GM19043 (cell line): Measurements from ENCODE around the gene NRSN1.

ENCODE experiments used
- ATAC-seq: cut with Tn5 transposase; IDR thresholded peaks from one replicate; pipeline ENCODE4 v1.9.1; 2021; ENCODE audit warnings: low read depth; ENCODE audit not compliant: unreplicated experiment

The NRSN1 gene, protein sequence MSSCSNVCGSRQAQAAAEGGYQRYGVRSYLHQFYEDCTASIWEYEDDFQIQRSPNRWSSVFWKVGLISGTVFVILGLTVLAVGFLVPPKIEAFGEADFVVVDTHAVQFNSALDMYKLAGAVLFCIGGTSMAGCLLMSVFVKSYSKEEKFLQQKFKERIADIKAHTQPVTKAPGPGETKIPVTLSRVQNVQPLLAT

DNA sequence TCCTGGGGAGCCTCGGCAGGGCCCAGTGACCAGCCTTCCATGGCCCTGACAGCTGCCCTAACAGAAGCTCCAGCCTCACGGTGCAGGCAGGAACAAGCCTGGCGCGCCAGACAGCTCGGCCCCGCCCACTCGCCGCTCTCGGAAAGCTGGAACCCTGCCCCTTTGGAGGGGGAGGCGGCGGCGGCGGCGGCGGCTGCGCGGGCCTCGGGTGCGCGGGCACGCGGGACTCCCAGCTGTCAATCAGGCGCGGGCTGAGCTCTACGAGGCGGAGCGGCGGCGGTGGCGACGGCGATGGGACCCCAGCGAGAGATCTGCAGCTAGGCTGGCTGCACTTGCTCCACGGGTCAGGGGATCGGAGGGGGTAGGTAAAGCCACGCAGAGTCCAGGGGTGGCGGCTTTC lies at the start of gene NRSN1:
Gene NRSN1 (plus strand): TSS at position 236 of the 400 bp plus-strand sequence. CDS start 8,113 bp downstream, outside the sequence.
- no peak for ATAC-seq

GRCh38 chr6:24078200-24078599 lies 47.8 kb upstream of the NRSN1 start:
- no peak for ATAC-seq

DNA sequence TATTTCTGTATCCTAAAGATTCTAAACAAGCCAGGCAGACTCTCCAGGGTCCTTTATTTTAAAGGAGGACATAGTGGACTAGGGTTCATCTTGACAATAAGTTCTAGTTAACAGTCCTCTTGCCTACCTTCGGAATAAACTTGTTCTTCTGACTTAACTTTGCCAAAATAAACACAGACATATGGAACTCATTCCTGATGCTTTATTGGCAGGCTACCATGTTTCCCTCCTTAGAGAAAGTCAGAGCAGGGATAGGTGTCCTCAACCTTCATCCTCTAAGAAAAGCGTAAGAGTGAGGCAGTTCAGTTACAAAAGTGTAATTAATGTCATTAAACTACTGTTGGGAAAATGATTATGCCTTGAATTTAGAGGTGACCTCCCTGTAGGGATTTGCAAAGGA lies 46.9 kb upstream of the NRSN1 start:
- ATAC-seq = no peak

DNA sequence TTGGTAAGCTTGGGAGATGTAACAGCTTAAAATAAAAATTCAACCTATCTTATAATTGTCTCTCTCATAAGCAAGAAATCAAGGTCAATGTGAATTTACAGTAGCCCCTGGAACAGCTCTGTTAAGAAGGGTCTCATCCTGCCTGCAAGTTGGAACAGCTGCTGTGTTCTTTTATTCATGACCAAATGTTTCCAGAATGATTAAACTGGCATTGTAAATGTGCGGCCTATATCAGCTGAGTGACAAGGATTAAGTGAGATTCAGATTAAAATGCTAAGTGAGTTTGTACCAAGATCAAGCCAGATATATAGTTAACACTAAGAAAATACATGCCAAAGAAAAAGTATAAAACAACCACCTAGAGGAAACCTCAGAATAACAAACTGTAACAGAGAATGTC lies 45.3 kb upstream of the NRSN1 start:
- ATAC-seq = no peak

- ATAC-seq = no peak
Measured at GRCh38 chr6:24089736-24090135, 36.3 kb upstream of the NRSN1 start.

DNA sequence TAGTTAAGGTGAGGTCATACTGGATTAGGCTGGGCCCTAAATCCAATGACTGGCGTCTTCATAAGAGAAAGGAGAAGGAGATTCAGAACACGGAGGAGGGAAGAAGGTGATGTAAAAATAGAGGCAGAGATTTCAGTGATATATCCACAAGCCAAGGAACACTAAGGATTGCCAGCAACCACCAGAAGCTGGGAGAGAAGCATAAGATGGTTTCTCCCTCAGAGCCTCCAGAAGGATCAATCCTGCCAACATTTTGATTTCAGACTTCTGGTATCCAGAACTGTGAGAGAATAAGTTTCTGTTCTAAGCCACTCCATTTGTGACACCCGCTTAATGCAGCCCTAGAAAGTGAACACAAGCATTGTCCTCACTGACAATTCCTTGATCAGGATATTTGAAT lies 33.6 kb upstream of the NRSN1 start:
- ATAC-seq = no peak

DNA sequence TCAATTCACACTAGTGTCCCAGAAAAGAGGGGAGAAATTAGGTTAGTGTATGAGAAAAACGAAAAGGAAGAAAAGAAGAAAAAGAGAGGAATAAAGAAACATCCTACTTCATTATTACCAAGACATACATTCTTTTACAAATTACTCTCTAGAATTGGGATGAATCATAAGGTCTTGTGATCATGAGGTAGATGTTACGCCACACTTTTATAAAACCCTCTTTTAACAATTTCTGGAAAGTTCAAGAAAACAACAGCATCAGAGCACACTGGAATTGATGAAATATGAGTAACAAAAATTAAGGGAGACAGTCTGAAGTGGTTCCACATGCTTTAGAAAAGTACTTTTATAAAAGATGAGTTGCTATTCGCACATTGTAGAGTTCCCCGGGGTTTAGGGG lies 32.6 kb upstream of the NRSN1 start:
- no peak for ATAC-seq

GRCh38 chr6:24099181-24099580 lies 26.8 kb upstream of the NRSN1 start:
- ATAC-seq = no peak

DNA sequence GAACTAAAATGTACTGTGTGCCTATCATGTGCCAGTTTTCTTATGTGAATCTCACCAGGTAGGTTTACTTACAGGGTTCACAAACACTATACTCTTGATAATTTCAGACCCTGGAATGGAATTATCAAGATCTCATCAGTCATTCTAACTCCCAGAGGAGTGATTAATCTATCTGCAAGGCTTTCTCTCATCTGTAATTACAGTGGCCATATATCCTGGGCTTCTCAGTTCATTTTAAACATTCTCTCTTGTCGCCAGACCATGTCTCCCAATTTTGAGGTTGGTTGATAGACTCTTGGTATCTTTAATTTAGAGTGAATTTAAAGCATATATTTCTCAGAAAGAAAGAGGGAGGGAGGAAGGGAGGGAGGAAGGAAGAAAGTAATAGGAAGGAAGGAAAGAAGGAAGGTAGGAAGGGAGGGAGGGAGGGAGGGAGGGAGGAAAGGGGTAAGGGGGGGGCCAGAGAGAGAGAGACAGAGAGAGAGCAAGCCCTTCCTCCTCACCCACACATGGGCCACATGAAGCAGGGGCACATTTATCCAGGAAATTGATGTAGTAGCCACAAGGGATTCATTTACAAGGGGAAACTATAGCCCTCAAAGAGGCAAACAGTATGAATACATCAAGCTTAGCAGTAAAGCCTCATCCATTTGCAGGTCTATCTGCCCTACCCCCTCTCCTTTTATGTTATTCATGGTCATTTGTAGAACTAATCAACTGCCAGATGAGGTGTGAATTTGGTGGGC lies 25.8 kb upstream of the NRSN1 start:
- no peak for ATAC-seq

GRCh38 chr6:24100770-24101155 lies 25.3 kb upstream of the NRSN1 start:
- no peak for ATAC-seq

DNA sequence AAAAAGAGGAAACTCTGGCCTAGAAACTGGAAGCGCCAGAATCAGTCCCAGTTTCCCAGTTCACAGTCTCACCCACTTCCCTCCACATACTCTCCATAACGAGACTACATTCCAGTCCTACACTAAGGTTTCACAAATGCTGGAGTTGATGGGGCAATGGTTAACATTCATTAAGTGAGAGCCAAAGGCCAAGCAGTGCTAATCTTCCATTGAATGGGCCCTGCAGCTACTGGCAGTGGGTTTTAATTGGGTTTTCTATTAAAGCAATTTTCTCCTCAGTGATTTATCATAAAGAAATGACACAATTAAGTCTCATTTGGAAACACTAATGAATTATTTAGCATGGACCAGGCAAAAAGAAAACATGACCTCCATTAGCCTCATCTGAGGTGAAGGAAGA lies 20.8 kb upstream of the NRSN1 start:
- no peak for ATAC-seq

- no peak for ATAC-seq
Measured at GRCh38 chr6:24106291-24106690, 19.7 kb upstream of the NRSN1 start.

DNA sequence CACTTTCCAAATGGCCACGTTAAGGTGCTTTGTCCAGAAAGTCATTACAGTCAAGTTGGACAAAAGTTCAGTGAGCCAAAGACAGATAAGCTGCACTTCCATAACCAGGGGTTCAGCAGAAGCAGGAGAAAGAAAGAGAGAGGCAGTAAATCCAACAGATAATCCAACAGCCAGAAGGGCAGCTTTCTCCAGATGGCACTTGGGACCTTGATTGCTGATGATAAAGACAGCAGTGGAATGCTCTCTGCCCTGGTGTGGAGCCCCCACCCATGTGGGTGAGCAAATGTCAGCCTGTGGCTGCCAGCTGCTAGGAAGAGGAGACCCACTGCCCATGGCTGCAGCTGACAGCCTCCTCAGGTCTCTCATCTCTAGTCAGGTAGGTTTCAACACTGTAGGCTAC lies 18.7 kb upstream of the NRSN1 start:
- no peak for ATAC-seq

DNA sequence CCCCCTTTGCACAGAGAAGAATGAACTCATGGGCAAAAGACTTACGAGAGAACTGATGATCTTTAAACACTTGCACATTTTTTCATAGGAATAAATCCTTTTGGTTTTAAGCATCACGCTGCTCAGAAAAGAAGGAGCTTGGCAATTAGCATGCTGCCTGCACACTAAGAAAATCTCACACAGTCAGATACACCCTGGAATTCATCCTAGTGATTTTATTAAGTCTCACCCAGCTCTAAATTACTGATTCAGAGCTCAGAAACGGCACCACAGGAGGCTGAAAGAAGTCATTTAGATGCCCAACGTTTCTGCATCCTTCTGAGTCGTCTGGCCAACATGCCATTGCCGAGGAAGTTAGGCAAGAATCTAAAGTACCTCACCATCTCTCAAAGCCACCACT lies 18.0 kb upstream of the NRSN1 start:
- ATAC-seq = no peak

DNA sequence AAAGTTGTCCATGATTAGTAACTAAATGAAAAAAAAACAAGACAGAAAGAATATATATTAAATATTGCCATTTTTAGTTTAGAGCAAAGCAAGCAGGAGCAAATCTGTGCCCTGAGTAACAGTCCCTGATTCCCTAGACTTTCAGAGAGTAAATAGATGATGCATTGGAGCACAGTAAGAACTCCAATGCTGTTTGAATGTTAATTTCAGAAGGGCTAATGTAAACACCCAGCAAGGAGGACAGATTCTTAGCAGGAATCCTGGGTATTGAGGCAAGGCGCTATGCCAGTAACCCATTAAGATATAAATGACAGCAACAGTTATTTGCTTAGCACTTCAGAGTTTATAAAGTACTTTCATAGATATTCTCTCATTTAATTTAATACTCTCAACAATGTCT lies 15.6 kb upstream of the NRSN1 start:
- ATAC-seq = no peak

GRCh38 chr6:24113891-24114290 lies 12.1 kb upstream of the NRSN1 start:
- no peak for ATAC-seq

- no peak for ATAC-seq
Measured at GRCh38 chr6:24117021-24117420, 9.0 kb upstream of the NRSN1 start.

DNA sequence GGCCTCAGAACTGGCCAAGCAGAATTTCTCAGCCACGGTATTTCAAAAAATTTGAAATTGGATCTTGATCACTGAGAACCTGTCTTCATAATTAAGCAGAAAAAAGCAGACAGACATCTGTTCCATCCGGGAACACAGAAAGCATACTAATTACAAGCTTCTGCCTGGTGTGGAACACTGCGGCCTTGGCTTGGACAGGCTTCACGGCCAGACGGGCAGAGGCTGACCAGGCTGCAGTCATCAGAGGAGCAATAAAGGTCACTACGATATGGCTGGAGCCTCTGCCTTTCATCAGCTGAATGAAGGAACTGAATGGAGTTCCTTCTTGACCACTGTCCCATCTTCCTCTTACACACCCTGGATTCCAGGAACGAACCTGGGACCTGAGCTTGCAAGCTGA lies 3.9 kb upstream of the NRSN1 start:
- ATAC-seq = no peak

- ATAC-seq = no peak
Measured at GRCh38 chr6:24126586-24127192, 674 bp downstream of the NRSN1 start.

- ATAC-seq = no peak
Measured at GRCh38 chr6:24127316-24127715, 1.3 kb downstream of the NRSN1 start.

DNA sequence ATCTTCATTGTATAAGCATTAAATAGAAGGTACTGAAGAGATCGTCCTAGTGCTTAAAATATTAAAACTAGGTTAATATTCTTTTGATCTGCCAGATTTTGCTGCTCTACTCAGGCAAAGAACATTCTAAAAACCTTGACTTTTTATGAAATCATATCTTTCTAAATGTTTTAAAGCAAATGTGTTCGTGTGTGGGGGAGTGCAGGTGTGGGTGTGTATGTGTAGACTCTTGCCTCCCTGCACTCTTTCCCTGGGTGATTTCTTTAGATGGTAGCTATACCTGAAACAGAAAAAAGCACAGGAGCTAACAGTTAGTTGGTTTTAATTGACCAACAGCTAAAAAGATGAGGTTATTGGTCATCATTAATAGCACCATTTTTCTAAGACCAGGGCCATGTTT lies 5.7 kb downstream of the NRSN1 start:
- no peak for ATAC-seq

DNA sequence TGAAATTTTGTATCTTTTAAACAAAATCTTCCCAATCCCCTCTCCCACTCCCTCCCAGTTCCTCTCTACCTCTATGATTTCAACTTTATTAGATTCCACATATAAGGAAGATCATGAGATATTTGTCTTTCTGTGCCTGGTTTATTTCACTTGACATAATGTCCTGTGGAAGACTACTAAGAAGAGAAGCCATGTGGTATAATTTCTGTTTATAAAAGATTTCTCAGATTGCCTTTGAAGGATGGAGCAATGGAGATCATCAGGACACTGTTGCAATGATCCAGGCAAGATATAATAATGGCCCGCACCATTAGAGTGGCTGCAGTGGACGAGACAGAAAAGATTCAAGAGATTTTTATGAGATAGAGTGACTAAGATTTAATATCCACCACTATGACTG lies 13.1 kb downstream of the NRSN1 start:
- no peak for ATAC-seq
